Common myeloid progenitor, CD34-positive (primary cell): ENCODE data around the gene TBC1D22B.

Experiments used
- CTCF ChIA-PET: fragments of 350-600 bp; sonication (Branson Sonifier 250); formaldehyde crosslinking; loops from one replicate; lab custom pipeline; 2021; ENCODE audit warnings: antibody characterized with exemption; lab: Charles Lee
- POLR2A ChIA-PET: fragments of 350-600 bp; sonication (Branson Sonifier 250); formaldehyde crosslinking; loops from one replicate; lab custom pipeline; 2021; ENCODE audit warnings: antibody characterized with exemption; lab: Charles Lee
- DNase-seq, 3 donors: peaks; one replicate each; pipeline versions ENCODE4 v3.0.0 to v3.0.0-alpha.2; 2013
- H3K27ac ChIP-seq, 2 experiments: 1 replicate in 1 of 2; 2 replicates in 1 of 2; pipeline ENCODE4 v1.7.0; 2013; ENCODE audit warnings: inconsistent platforms in 2 of 2, low read length in 2 of 2, mild to moderate bottlenecking in 2 of 2, low read depth in 1 of 2, moderate library complexity in 1 of 2; ENCODE audit not compliant: severe bottlenecking in 2 of 2, insufficient read depth in 1 of 2, poor library complexity in 1 of 2
- H3K27me3 ChIP-seq, 5 experiments: replicated peaks in 2 of 5; 1 replicate in 3 of 5; 2 replicates in 2 of 5; pipeline versions ENCODE4 v1.6.1 to v1.7.0; 2013; ENCODE audit warnings: low read length in 4 of 5, mild to moderate bottlenecking in 2 of 5, moderate library complexity in 2 of 5, inconsistent platforms in 1 of 5; ENCODE audit not compliant: insufficient read depth in 5 of 5, control insufficient read depth in 4 of 5
- H3K36me3 ChIP-seq, 4 experiments: 1 replicate in 2 of 4; 2 replicates in 2 of 4; pipeline versions ENCODE4 v1.6.1 to v1.7.0; 2013; ENCODE audit warnings: low read length in 3 of 4, control low read depth in 1 of 4, mild to moderate bottlenecking in 1 of 4; ENCODE audit not compliant: control insufficient read depth in 4 of 4, insufficient read depth in 4 of 4
- H3K4me1 ChIP-seq, 4 experiments: 1 replicate in 3 of 4; 2 replicates in 1 of 4; pipeline versions ENCODE4 v1.6.1 to v1.7.1; 2013; ENCODE audit warnings: low read length in 3 of 4, mild to moderate bottlenecking in 3 of 4, control low read depth in 1 of 4, inconsistent platforms in 1 of 4, moderate library complexity in 1 of 4; ENCODE audit not compliant: control insufficient read depth in 4 of 4, insufficient read depth in 4 of 4; ENCODE audit errors: control extremely low read depth in 1 of 4
- H3K4me3 ChIP-seq, 7 experiments: 1 replicate in 4 of 7; 2 replicates in 3 of 7; pipeline versions ENCODE4 v1.5.1 to v1.7.0; 2013; ENCODE audit warnings: mild to moderate bottlenecking in 7 of 7, low read length in 6 of 7, moderate library complexity in 6 of 7, inconsistent platforms in 2 of 7, low read depth in 2 of 7, control low read depth in 1 of 7; ENCODE audit not compliant: insufficient read depth in 4 of 7, control insufficient read depth in 1 of 7; ENCODE audit errors: extremely low read depth in 1 of 7
- H3K9me3 ChIP-seq, 5 experiments: 1 replicate in 4 of 5; 2 replicates in 1 of 5; pipeline versions ENCODE4 v1.6.1 to v1.7.1; 2013; ENCODE audit warnings: low read length in 4 of 5, mild to moderate bottlenecking in 2 of 5, inconsistent platforms in 1 of 5, low read depth in 1 of 5, moderate library complexity in 1 of 5; ENCODE audit not compliant: control insufficient read depth in 4 of 5, insufficient read depth in 2 of 5; ENCODE audit errors: control extremely low read depth in 1 of 5
- WGBS: methylation state at CpG from one replicate; pipeline ENCODE4 v1.1.5; 2013; ENCODE audit not compliant: insufficient coverage; 5-methylcytosine and 5-hydroxymethylcytosine counted together

Gene TBC1D22B

DNA sequence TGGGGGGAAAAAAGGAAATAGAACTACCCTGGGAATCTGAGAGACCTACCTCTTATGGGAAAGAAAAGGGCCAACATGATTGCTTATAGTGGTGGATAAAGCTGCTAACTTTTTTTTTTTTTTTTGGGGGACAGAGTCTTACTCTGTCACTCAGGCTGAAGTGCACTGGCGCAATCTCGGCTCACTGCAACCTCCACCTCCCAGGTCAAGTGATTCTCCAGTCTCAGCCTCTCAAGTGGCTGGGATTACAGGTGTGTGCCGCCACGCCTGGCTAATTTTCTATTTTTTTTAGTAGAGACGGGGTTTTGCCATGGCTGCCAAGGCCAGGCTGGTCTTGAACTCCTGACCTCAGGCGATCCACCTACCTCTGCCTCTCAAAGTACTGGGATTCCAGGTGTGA, 39.5 kb upstream of the TBC1D22B start:
- no peak overlapping the region for H3K4me3 ChIP-seq
- DNase-seq: no peak
- CTCF ChIA-PET: interaction anchor here (1.0 kb wide), 1 partner anchor 195 kb away, joined by 3 read pairs; no protein-coding TSS in a partner anchor
- POLR2A ChIA-PET: no interaction called here
- no peak overlapping the region for H3K27ac ChIP-seq
- peaks cover 2 to 29% (median 11%) of the 10 kb centered on the region in 4 experiments for H3K4me1 ChIP-seq
- WGBS: 96% methylated on average over 5 of the region's 6 CpGs
- no peaks in the 10 kb centered on the region for H3K36me3 ChIP-seq
- no peaks in the 10 kb centered on the region for H3K9me3 ChIP-seq
- no peaks in the 10 kb centered on the region for H3K27me3 ChIP-seq

DNA sequence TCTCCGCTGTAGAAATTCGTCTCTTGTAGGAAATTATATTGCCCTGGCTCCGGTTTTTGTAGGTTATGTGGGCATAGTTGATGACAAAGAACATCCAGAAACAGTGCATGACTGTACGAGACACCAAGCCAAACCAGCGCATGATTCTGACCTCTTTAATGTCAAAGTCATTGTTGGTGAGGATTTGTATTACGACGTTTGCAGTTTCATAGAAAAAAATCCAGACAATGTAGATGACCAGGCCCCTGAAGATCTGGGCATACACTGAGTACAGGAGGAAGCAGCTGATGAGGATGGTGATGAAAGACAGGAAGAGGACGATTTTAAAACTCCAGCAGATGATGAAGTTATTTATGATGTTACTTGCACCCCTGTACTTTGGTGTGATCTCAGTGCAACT, 39.1 kb upstream of the TBC1D22B start:
- WGBS: 78% methylated on average over 8 of the region's 8 CpGs
- Histone ChIP-seq H3K27me3 (no peaks in the 10 kb centered on the region), H3K4me1 (peaks cover 2 to 32% (median 12%) of the 10 kb centered on the region in 4 experiments), H3K4me3 (no peak overlapping the region), H3K9me3 (no peaks in the 10 kb centered on the region), H3K27ac (no peak overlapping the region), H3K36me3 (no peaks in the 10 kb centered on the region)
- POLR2A ChIA-PET: no interaction called here
- CTCF ChIA-PET: interaction anchor here (0.8 to 1.0 kb wide), 2 partner anchors 9 to 195 kb away, joined by 3 read pairs; no protein-coding TSS in a partner anchor
- no peak for DNase-seq

DNA sequence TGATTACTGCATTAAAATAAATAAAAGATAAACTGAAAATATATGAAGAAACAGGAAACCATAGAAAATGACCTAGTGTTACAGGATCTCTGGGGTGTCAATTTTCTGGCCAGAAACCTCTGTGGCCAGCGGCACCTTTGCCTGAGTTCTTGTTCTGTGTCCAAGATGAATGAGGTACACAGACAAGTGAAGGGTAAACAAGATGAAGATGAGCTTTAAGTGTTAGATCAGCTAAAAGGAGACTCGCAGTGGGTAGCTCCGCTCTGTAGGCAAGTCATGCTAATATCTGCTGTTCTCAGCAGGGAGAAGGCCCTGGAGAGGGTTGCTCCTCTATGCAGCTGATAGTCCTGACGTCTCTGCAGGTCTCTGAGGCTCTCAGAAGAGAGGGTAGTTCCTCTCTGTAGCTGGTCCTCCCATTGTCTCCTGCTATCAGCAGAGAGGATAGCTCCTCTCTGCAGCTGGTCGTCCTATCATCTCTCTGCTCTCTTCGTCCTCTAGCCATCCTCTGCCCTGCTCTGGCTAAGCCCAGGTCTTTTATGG, 35.9 kb upstream of the TBC1D22B start:
- POLR2A ChIA-PET: interaction anchor here (0.5 to 1.6 kb wide), 4 partner anchors 25 to 77 kb away, joined by 3 to 9 read pairs (median 4); partner anchors contain the start of genes TBC1D22B and TMEM217
- peak overlapping the region; percentile 68 to 92 (median 81) for H3K4me3 ChIP-seq

DNA sequence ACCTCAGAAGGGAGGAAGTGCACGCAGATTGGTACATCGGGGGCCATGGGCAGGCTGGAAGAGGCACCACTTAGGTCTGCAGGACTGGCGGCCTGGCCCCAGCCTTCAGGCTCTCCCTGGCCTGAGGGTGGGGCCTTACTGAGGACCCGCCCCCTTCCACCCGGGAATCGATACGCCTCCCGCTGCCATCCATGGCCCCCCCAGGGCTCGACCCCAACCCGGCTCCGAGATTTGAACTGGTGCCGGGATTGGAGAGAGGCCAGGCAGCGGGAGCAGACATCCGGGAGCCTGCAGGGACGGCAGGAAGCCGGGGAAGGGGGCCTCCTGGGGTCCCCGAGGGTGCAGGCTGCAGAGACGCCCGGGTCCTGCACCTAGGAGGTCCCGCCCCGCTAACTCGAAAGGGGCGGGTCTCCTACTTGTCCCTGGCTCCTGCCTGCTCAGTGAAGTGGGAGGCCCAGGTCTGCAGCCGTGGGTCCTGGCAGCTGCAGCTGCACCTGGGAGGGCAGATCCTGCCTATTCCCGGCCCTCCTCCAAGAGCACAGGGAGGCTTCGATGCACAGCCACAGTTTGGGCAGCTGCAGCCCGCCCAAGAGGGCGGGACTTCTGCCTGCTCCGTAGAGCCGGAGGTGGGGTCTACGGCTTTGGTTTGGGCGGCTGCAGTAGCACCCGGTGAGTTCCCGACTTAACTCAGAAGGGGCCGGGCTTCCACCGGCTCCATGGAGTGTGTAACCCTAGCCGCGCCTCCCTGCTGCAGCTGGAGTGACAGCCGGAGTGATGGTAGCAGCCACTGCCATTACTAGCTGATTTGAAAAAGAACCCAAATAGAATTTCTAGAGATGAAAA, 35.2 kb upstream of the TBC1D22B start:
- POLR2A ChIA-PET: interaction anchor here (0.6 to 1.6 kb wide), 3 partner anchors 24 to 37 kb away, joined by 3 to 9 read pairs (median 4); partner anchors contain the start of genes TBC1D22B and TMEM217

More for the DNA sequence above, 35.9 kb upstream of the TBC1D22B start:
- CTCF ChIA-PET: interaction anchor here (0.6 to 2.4 kb wide), 7 partner anchors 12 to 203 kb away, joined by 3 to 7 read pairs (median 3); no protein-coding TSS in a partner anchor
- no peak overlapping the region for H3K27ac ChIP-seq
- H3K4me1 ChIP-seq: peaks cover 2 to 32% (median 12%) of the 10 kb centered on the region in 4 experiments
- H3K9me3 ChIP-seq: no peaks in the 10 kb centered on the region
- WGBS: 79% methylated on average over 5 of the region's 6 CpGs
- H3K36me3 ChIP-seq: no peaks in the 10 kb centered on the region
- no peaks in the 10 kb centered on the region for H3K27me3 ChIP-seq
- DNase-seq: no peak

DNA sequence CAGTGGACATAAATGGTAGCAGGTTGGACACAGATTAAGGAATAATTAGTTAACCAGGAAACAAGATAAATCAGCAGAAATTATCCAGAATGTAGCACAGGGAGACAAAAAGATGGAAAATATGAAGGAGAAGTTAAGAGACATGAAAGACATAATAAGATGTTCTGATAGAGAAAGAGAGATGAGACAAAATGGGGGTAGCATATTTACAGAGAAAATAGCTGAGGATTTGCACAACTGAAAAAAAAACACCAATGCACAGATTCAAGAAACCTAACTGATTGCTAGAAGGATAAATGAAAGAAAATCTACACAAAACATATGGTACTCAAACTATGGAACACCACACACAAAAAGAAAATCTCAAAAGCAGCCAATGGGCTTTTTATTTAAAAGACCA, 34.6 kb upstream of the TBC1D22B start:
- no peak for DNase-seq
- H3K27ac ChIP-seq: no peak overlapping the region
- peaks cover 2 to 32% (median 12%) of the 10 kb centered on the region in 4 experiments for H3K4me1 ChIP-seq
- peak overlapping the region in 6 of 7 experiments; percentile 68 to 92 (median 80) for H3K4me3 ChIP-seq
- ChIA-PET CTCF (interaction anchor here (1.3 to 2.4 kb wide), 6 partner anchors 9 to 204 kb away, joined by 3 to 7 read pairs (median 4); partner anchors contain the start of genes TBC1D22B and TMEM217), POLR2A (interaction anchor here (1.0 to 1.6 kb wide), 2 partner anchors 35 to 36 kb away, joined by 3 to 9 read pairs; partner anchors contain the start of genes TBC1D22B and TMEM217)
- H3K36me3 ChIP-seq: no peaks in the 10 kb centered on the region
- no peaks in the 10 kb centered on the region for H3K9me3 ChIP-seq
- no peaks in the 10 kb centered on the region for H3K27me3 ChIP-seq

More for the DNA sequence above, 35.2 kb upstream of the TBC1D22B start:
- no peaks in the 10 kb centered on the region for H3K27me3 ChIP-seq
- H3K4me1 ChIP-seq: peaks cover 2 to 32% (median 12%) of the 10 kb centered on the region in 4 experiments
- no peak overlapping the region for H3K27ac ChIP-seq
- H3K9me3 ChIP-seq: no peaks in the 10 kb centered on the region
- CTCF ChIA-PET: interaction anchor here (0.7 to 2.4 kb wide), 10 partner anchors 10 to 204 kb away, joined by 3 to 7 read pairs (median 3); partner anchors contain the start of genes TBC1D22B and TMEM217
- H3K4me3 ChIP-seq: peak overlapping the region; percentile 68 to 92 (median 81)
- H3K36me3 ChIP-seq: no peaks in the 10 kb centered on the region
- under 1% methylated on average over 34 of the region's 39 CpGs for WGBS
- peak; percentile 74 to 92 (median 91) for DNase-seq

DNA sequence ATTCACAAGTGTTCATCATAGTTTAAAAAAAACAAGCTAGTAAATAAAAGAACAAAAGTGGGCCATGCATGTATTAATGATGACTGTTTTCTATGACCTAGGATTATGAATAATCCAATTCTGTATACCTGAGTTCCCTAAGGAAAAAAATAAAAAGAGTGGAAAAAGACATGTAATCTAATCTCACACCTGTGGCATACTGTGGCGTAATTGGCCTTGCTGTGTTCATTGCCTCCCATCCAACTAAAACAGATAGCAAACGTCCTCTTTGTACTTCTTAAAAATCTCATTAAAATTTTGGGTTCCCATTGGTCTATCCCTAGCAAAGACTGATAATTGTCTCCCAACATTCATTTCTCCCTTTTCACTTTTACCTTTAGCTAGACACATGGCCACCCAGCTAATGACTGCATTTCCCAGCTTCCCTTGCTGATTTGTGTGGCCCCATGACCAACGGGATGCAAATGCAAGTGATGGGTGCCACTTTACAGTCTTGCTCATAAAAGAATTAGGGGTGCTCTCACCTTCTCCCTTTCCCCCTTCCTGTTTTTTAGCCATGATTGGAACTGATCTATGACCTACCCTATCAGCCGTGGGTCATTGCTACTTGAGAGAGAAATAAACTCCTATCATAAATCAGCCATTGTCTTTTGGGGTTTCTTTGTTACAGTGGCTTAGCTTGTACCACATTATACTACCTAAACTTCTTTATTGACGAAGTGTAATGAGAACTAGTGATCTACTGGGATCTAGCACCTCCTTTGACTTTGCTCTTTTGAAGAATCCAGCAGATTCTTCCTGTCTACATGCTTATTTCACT, 32.0 kb upstream of the TBC1D22B start:
- POLR2A ChIA-PET: no interaction called here

More for the DNA sequence above, 32.0 kb upstream of the TBC1D22B start:
- no peaks in the 10 kb centered on the region for H3K27me3 ChIP-seq
- WGBS: 100% methylated on average over 3 of the region's 5 CpGs
- CTCF ChIA-PET: interaction anchor here (1.3 to 1.4 kb wide), 2 partner anchors 16 kb away, joined by 3 read pairs; no protein-coding TSS in a partner anchor
- no peak for DNase-seq
- H3K4me1 ChIP-seq: peaks cover 0 to 21% (median 9%) of the 10 kb centered on the region in 4 experiments
- H3K4me3 ChIP-seq: no peak overlapping the region
- H3K9me3 ChIP-seq: no peaks in the 10 kb centered on the region
- H3K36me3 ChIP-seq: no peaks in the 10 kb centered on the region
- H3K27ac ChIP-seq: no peak overlapping the region
